GM12872 (cell line): ENCODE results near the gene C2CD4C.

ENCODE experiments used
- CTCF ChIP-seq: IDR thresholded peaks from 3 replicates; pipeline ENCODE4 v1.5.1; 2011; ENCODE audit warnings: low read depth, mild to moderate bottlenecking, low read length, moderate library complexity; ENCODE audit not compliant: insufficient read depth

C2CD4C gene

GRCh38 chr19:367561-367960, 41.4 kb downstream of the C2CD4C start:
- no peak for TF ChIP-seq CTCF

GRCh38 chr19:366951-367350, 42.0 kb downstream of the C2CD4C start:
- TF ChIP-seq CTCF: no peak

- TF ChIP-seq CTCF: no peak
Observed at GRCh38 chr19:366205-366783, 42.7 kb downstream of the C2CD4C start.

- TF ChIP-seq CTCF: no peak
Observed at GRCh38 chr19:364496-365287, 44.3 kb downstream of the C2CD4C start.

GRCh38 chr19:362683-363082, 46.3 kb downstream of the C2CD4C start:
- no peak for TF ChIP-seq CTCF

GRCh38 chr19:362154-362553, 46.8 kb downstream of the C2CD4C start:
- TF ChIP-seq CTCF: no peak

GRCh38 chr19:359653-359925, 49.4 kb downstream of the C2CD4C start:
- TF ChIP-seq CTCF: no peak
